Measurements from ENCODE around the gene UPF2.

DNA sequence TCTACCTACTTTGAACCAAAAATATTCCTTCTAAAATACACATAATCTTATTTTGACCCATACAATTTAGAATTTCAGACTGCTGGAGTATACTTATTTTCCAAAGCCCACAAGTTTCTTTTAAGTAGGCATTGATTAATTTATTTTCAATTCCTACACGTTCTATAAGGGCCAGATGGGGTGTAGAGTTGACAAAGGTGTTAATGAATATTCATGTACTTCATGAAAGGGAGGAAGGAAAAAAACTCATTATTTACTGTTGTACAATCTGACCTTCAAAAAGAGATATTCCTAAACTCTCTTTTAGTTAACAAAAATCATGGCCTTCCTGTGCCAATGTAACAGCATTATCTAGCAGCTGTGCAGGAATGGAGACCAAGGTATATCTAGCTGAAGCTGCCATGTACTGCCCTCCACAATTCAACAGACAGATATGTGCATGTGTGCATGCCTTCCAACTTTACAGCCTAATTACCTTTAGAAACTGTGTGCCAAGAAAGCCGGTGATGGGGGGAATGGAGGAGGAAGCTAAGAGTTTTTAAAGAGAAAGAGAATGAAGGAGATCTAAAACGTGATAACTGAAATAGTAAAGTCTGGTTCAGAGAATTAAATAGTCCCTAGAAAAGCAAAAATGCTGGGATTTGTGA, 108.9 kb downstream of the UPF2 start:
- no peak for TF ChIP-seq POLR2A (IDR thresholded peaks at IDR 0.05)
- TF ChIP-seq, protein P1, sequence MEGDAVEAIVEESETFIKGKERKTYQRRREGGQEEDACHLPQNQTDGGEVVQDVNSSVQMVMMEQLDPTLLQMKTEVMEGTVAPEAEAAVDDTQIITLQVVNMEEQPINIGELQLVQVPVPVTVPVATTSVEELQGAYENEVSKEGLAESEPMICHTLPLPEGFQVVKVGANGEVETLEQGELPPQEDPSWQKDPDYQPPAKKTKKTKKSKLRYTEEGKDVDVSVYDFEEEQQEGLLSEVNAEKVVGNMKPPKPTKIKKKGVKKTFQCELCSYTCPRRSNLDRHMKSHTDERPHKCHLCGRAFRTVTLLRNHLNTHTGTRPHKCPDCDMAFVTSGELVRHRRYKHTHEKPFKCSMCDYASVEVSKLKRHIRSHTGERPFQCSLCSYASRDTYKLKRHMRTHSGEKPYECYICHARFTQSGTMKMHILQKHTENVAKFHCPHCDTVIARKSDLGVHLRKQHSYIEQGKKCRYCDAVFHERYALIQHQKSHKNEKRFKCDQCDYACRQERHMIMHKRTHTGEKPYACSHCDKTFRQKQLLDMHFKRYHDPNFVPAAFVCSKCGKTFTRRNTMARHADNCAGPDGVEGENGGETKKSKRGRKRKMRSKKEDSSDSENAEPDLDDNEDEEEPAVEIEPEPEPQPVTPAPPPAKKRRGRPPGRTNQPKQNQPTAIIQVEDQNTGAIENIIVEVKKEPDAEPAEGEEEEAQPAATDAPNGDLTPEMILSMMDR (IDR thresholded peaks at IDR 0.05) = no peak
